Right atrium auricular region (tissue), 2 donors: Measurements from ENCODE around the gene NOL7. TPM values are rescaled to one million over a fixed set of nuclear protein-coding genes. Genes with fewer than 3 reads are reported as not detected.

Experiments used
- DNase-seq: peaks from one replicate; pipeline ENCODE4 v3.0.0-alpha.2; 2019; ENCODE audit warnings: low spot score
- H3K27ac ChIP-seq, 2 donors: fragments of 200-600 bp; sonication (generic); 1 replicate in 1 of 2; 2 replicates in 1 of 2; pipeline ENCODE4 v1.5.1; 2016 to 2019
- H3K27me3 ChIP-seq, 2 donors: fragments of 200-600 bp; sonication (generic); one replicate each; pipeline versions ENCODE4 v1.5.1 to v1.6.0; 2017 to 2019
- H3K36me3 ChIP-seq: fragments of 200-600 bp; sonication (generic); one replicate; pipeline ENCODE4 v1.5.1; 2016
- H3K4me1 ChIP-seq, 2 donors: fragments of 200-600 bp; sonication (generic); one replicate each; pipeline versions ENCODE4 v1.5.1 to v1.6.0; 2017 to 2019
- H3K4me3 ChIP-seq, 2 donors: fragments of 200-600 bp; sonication (generic); 1 replicate in 1 of 2; 2 replicates in 1 of 2; pipeline ENCODE4 v1.5.1; 2017 to 2019; ENCODE audit warnings: mild to moderate bottlenecking in 1 of 2, moderate library complexity in 1 of 2
- H3K9me3 ChIP-seq, 2 donors: fragments of 200-600 bp; sonication (generic); one replicate each; pipeline ENCODE4 v1.5.1; 2019
- CTCF ChIP-seq, 2 donors: fragments of 200-600 bp; sonication (generic); IDR thresholded peaks; one replicate each; pipeline ENCODE4 v1.5.1; 2019; ENCODE audit warnings: antibody characterized with exemption in 2 of 2
- total RNA-seq, 2 donors: library from RNA; depleted of rRNA; stranded (reverse); fragments of >200 nt; gene quantifications; one replicate each; pipeline ENCODE4 v1.1.0, GENCODE V29; 2016

The NOL7 gene
- total RNA-seq, 2 donors from 2014 or later, result 70.5 to 75.9 TPM

DNA sequence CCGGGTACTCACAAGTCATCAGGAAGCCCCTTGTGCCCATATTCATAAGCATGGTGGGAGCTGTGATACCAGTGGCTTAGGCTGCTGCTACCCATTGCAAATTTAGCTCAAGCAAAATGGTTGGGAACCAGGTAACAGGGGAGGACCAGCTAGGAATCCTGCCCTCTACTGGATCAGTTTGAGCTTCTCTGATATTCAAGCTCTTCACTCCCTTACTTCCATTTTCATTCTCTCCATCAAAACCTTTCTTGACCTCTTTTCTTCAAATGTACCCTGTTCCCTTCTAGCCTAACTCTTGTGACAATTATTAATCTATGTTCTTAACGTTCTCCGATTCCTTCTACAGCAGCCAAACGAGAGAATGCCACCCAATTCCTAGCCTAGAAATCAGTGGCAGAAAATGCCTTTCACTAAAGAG lies 9.7 kb downstream of the NOL7 start:
- Histone ChIP-seq H3K27me3 (no peaks in the 10 kb centered on the region), H3K4me1 (no peaks in the 10 kb centered on the region), H3K27ac (no peak overlapping the region), H3K36me3 (peaks cover 69% of the 10 kb centered on the region), H3K4me3 (no peak overlapping the region), H3K9me3 (no peaks in the 10 kb centered on the region)
- DNase-seq, result no peak
- peak in 1 of 2 donors; percentile 53 for TF ChIP-seq CTCF (IDR thresholded peaks at IDR 0.05)

DNA sequence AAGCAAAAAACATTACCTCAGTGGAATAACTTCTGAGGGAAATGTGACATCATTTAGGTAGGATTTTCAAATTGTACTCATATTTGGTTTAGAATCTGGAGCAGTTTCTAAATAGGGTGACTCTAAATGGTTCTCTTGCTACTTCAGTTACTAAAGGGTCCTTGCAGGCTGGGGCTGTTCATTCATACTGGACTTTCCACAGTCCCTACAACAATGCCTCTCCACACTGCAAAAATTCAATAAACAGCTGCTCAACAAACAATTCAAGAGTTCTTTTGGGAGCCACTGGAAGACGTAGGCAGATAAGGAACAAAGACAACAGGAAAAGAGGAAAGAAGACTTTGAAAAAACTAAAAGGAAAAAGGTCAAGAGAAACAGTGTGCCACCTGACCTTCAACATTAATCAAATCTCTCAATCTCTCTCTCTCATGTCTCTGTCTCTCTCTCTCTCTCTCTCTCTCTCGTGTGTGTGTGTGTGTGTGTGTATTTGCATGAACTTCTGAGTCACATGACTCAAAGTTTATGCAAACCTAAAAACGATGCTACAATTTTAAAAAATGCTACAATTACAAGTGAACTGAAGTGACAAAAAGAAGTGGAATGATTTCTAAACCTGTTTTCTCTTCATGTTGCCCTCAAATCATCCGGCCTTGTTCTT lies 14.5 kb downstream of the NOL7 start:
- no peak overlapping the region for H3K27ac ChIP-seq
- H3K27me3 ChIP-seq, result no peaks in the 10 kb centered on the region
- no peaks in the 10 kb centered on the region for H3K9me3 ChIP-seq
- H3K36me3 ChIP-seq, result peaks cover 46% of the 10 kb centered on the region
- no peaks in the 10 kb centered on the region for H3K4me1 ChIP-seq
- DNase-seq, result no peak
- TF ChIP-seq CTCF (IDR thresholded peaks at IDR 0.05), result no peak
- no peak overlapping the region for H3K4me3 ChIP-seq

DNA sequence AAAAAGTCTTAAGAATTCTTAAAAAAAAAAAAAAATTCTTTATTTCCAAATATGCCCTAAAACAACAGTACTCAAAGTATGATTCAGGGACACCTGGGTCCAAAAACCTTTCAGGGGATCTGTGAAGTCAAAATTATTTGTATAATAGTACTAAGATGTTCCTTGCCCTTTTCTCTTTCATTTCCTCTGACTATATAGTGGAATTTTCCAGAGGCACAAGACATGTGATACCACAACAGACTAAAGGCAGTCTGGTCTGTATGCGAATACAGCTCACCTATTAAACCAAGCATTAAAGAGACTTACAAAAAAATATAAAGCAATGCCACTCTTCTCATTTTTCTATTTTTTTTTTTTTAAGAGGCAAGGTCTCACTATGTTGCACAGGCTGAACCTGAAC lies 15.4 kb downstream of the NOL7 start:
- H3K27ac ChIP-seq, result no peak overlapping the region
- no peaks in the 10 kb centered on the region for H3K4me1 ChIP-seq
- H3K36me3 ChIP-seq, result peaks cover 37% of the 10 kb centered on the region
- no peak for DNase-seq
- no peaks in the 10 kb centered on the region for H3K27me3 ChIP-seq
- H3K9me3 ChIP-seq, result no peaks in the 10 kb centered on the region
- H3K4me3 ChIP-seq, result no peak overlapping the region
- no peak for TF ChIP-seq CTCF (IDR thresholded peaks at IDR 0.05)

DNA sequence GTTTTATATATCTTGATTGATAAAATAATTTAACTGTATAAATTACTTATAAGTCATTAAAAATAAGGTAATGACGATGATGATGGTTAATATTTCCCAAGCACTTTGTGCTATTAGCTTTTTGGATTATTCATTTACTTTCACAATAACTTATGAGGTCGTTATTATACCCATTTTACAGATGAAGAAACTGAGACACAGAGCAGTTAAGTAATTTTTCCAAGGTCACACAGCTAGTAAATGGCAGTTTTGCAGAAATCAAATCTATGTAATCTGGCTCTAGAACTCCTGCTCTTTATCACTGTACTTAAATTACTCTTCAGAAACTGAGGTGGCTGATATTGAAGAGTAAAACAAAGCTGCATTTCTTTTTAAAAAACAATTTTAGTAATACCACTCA lies 18.2 kb downstream of the NOL7 start:
- no peaks in the 10 kb centered on the region for H3K9me3 ChIP-seq
- no peak overlapping the region for H3K27ac ChIP-seq
- no peak for TF ChIP-seq CTCF (IDR thresholded peaks at IDR 0.05)
- H3K36me3 ChIP-seq, result peaks cover 35% of the 10 kb centered on the region
- no peak for DNase-seq
- H3K27me3 ChIP-seq, result no peaks in the 10 kb centered on the region
- no peaks in the 10 kb centered on the region for H3K4me1 ChIP-seq
- H3K4me3 ChIP-seq, result no peak overlapping the region

DNA sequence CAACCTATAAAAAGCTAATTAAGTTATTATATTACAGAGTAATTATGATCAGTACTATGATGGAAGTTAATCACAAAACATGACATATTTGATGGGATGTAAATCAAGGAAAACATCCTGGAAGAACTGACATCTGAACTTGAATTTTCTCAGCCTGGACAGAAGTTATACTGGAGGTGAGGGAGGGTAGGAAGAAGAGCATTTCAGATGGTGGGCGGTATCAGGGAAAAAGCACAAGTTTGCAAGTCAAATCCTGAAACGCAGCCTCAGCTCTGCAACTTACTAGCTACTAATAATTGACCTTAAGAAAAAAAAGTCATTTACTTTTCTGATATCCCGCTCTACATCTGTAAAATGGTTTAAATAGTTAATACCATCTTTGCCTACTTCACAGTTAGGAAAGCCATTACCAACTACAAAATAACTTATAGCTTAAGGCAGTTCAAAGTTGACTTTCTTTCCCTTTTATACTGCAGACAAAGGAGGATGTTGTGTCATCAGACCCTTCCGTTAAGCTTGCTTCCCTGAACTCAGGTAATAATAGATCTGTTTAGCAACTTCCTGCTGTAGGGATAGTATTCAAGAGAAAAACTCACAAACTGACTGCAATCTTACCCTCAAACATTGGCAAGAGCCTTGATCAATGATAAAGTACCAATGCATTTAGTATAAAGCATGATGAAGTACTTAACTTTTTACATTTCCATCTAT lies 21.0 kb downstream of the NOL7 start:
- DNase-seq, result no peak
- Histone ChIP-seq H3K4me1 (no peaks in the 10 kb centered on the region), H3K27ac (no peak overlapping the region), H3K9me3 (no peaks in the 10 kb centered on the region), H3K4me3 (no peak overlapping the region), H3K36me3 (peaks cover 32% of the 10 kb centered on the region), H3K27me3 (no peaks in the 10 kb centered on the region)
- TF ChIP-seq CTCF (IDR thresholded peaks at IDR 0.05), result no peak
